ENCODE results near the gene FTO.
A peak's percentile ranks its signal among the peaks of the same experiment; 100 is the strongest.

FTO gene

GRCh38 chr16:54062361-54063278 lies 358.7 kb downstream of the FTO start:
- no peaks in the 10 kb centered on the region for H3K36me3 ChIP-seq
- H3K27me3 ChIP-seq: no peaks in the 10 kb centered on the region
- no peaks in the 10 kb centered on the region for H3K9me3 ChIP-seq
- TF ChIP-seq CTCF (IDR thresholded peaks at IDR 0.05; ENCODE audit: low read depth, low read length): peak; percentile 60
- peak; percentile 29 for DNase-seq
- peaks cover 34% of the 10 kb centered on the region for H3K4me1 ChIP-seq
- no peak overlapping the region for H3K4me3 ChIP-seq (ENCODE audit: low read depth, low read length)

GRCh38 chr16:54063279-54063773 lies 359.4 kb downstream of the FTO start:
- no peak for TF ChIP-seq CTCF (IDR thresholded peaks at IDR 0.05; ENCODE audit: low read depth, low read length)

GRCh38 chr16:54066451-54067105 lies 362.6 kb downstream of the FTO start:
- H3K4me3 ChIP-seq (ENCODE audit: low read depth, low read length): no peak overlapping the region
- no peaks in the 10 kb centered on the region for H3K27me3 ChIP-seq
- no peak for TF ChIP-seq CTCF (IDR thresholded peaks at IDR 0.05; ENCODE audit: low read depth, low read length)
- no peaks in the 10 kb centered on the region for H3K9me3 ChIP-seq
- DNase-seq: no peak
- H3K4me1 ChIP-seq: peaks cover 21% of the 10 kb centered on the region
- no peaks in the 10 kb centered on the region for H3K36me3 ChIP-seq

More at GRCh38 chr16:54063279-54063773, 359.4 kb downstream of the FTO start:
- Histone ChIP-seq H3K27me3 (no peaks in the 10 kb centered on the region), H3K4me3 (ENCODE audit: low read depth, low read length) (no peak overlapping the region), H3K36me3 (no peaks in the 10 kb centered on the region), H3K4me1 (peaks cover 34% of the 10 kb centered on the region), H3K9me3 (no peaks in the 10 kb centered on the region)
- DNase-seq: no peak

- no peaks in the 10 kb centered on the region for H3K36me3 ChIP-seq
- H3K9me3 ChIP-seq: no peaks in the 10 kb centered on the region
- H3K4me3 ChIP-seq (ENCODE audit: low read depth, low read length): no peak overlapping the region
- peaks cover 12% of the 10 kb centered on the region for H3K4me1 ChIP-seq
- no peaks in the 10 kb centered on the region for H3K27me3 ChIP-seq
- no peak for TF ChIP-seq CTCF (IDR thresholded peaks at IDR 0.05; ENCODE audit: low read depth, low read length)
- no peak for DNase-seq
Observed at GRCh38 chr16:54067322-54068065, 363.5 kb downstream of the FTO start.

GRCh38 chr16:54068212-54068611 lies 364.3 kb downstream of the FTO start:
- Histone ChIP-seq H3K4me1 (peaks cover 8% of the 10 kb centered on the region), H3K36me3 (no peaks in the 10 kb centered on the region), H3K4me3 (ENCODE audit: low read depth, low read length) (no peak overlapping the region), H3K9me3 (no peaks in the 10 kb centered on the region), H3K27me3 (no peaks in the 10 kb centered on the region)
- no peak for TF ChIP-seq CTCF (IDR thresholded peaks at IDR 0.05; ENCODE audit: low read depth, low read length)
- no peak for DNase-seq

Measured in BE2C (cell line).